RWPE2 (cell line): ENCODE data around the gene GTPBP6.

Experiments used
- ATAC-seq: fragments of 200-7000 bp; cut with Tn5 transposase; 3 replicates; pipeline ENCODE4 v1.9.1; 2021; ENCODE audit warnings: low read depth
- DNase-seq: peaks from one replicate; pipeline ENCODE4 v3.0.0-alpha.2; 2020; ENCODE audit warnings: low spot score
- H3K27ac ChIP-seq: fragments of 450-650 bp; 2 replicates; pipeline ENCODE4 v1.5.1; 2017; ENCODE audit warnings: mild to moderate bottlenecking; ENCODE audit not compliant: poor library complexity, severe bottlenecking
- H3K27me3 ChIP-seq: fragments of 250-450 bp; sonication (Bioruptor Pico); 2 replicates; pipeline ENCODE4 v1.5.1; 2021; ENCODE audit warnings: mild to moderate bottlenecking, moderate library complexity; ENCODE audit not compliant: insufficient read depth, poor library complexity, severe bottlenecking
- H3K36me3 ChIP-seq: fragments of 250-450 bp; sonication (Bioruptor Pico); 2 replicates; pipeline ENCODE4 v1.5.1; 2020; ENCODE audit warnings: low read depth, mild to moderate bottlenecking, moderate library complexity
- H3K4me1 ChIP-seq: fragments of 250-450 bp; sonication (Bioruptor Pico); 2 replicates; pipeline ENCODE4 v1.5.1; 2021; ENCODE audit warnings: mild to moderate bottlenecking, moderate library complexity; ENCODE audit not compliant: insufficient read depth, poor library complexity, severe bottlenecking
- H3K4me3 ChIP-seq: fragments of 250-450 bp; sonication (Bioruptor Pico); 2 replicates; pipeline ENCODE4 v1.5.1; 2021; ENCODE audit warnings: mild to moderate bottlenecking, moderate library complexity; ENCODE audit not compliant: severe bottlenecking
- H3K9me3 ChIP-seq: fragments of 250-450 bp; sonication (Bioruptor Pico); 2 replicates; pipeline ENCODE4 v1.5.1; 2021; ENCODE audit warnings: mild to moderate bottlenecking, moderate library complexity; ENCODE audit not compliant: severe bottlenecking
- CTCF ChIP-seq: fragments of 450-650 bp; IDR thresholded peaks from one replicate; pipeline ENCODE4 v1.5.1; 2017; ENCODE audit warnings: mild to moderate bottlenecking, moderate library complexity; ENCODE audit not compliant: poor library complexity, severe bottlenecking

GTPBP6 gene

GRCh38 chrX:345020-345925 is 26.7 kb upstream of the GTPBP6 start:
- ATAC-seq (no peak), DNase-seq (no peak)
- no peak overlapping the region for H3K4me3 ChIP-seq
- no peaks in the 10 kb centered on the region for H3K27me3 ChIP-seq
- no peak for TF ChIP-seq CTCF
- no peak overlapping the region for H3K27ac ChIP-seq
- no peaks in the 10 kb centered on the region for H3K9me3 ChIP-seq
- peaks cover 11% of the 10 kb centered on the region for H3K36me3 ChIP-seq
- no peaks in the 10 kb centered on the region for H3K4me1 ChIP-seq

GRCh38 chrX:344371-344901 is 25.8 kb upstream of the GTPBP6 start:
- no peaks in the 10 kb centered on the region for H3K4me1 ChIP-seq
- no peak overlapping the region for H3K27ac ChIP-seq
- no peaks in the 10 kb centered on the region for H3K9me3 ChIP-seq
- no peak overlapping the region for H3K4me3 ChIP-seq
- no peak for TF ChIP-seq CTCF
- H3K27me3 ChIP-seq = no peaks in the 10 kb centered on the region
- no peak for ATAC-seq
- no peak for DNase-seq
- H3K36me3 ChIP-seq = peaks cover 11% of the 10 kb centered on the region

GRCh38 chrX:341541-342101 is 23.0 kb upstream of the GTPBP6 start:
- H3K4me1 ChIP-seq = no peaks in the 10 kb centered on the region
- no peaks in the 10 kb centered on the region for H3K9me3 ChIP-seq
- peaks cover 19% of the 10 kb centered on the region for H3K36me3 ChIP-seq
- no peak for TF ChIP-seq CTCF
- peak; percentile 66 for DNase-seq
- H3K27me3 ChIP-seq = no peaks in the 10 kb centered on the region
- no peak for ATAC-seq
- H3K4me3 ChIP-seq = no peak overlapping the region
- no peak overlapping the region for H3K27ac ChIP-seq

- H3K4me1 ChIP-seq = no peaks in the 10 kb centered on the region
- H3K4me3 ChIP-seq = no peak overlapping the region
- no peak for TF ChIP-seq CTCF
- H3K36me3 ChIP-seq = peaks cover 25% of the 10 kb centered on the region
- H3K27me3 ChIP-seq = no peaks in the 10 kb centered on the region
- DNase-seq (peak; percentile 74), ATAC-seq (no peak)
- H3K27ac ChIP-seq = no peak overlapping the region
- no peaks in the 10 kb centered on the region for H3K9me3 ChIP-seq
Measured at GRCh38 chrX:340641-341423, 22.2 kb upstream of the GTPBP6 start.
